GM12873 (cell line): ENCODE measurements around the gene HIRA.

Source experiments
- CTCF ChIP-seq: IDR thresholded peaks from 2 replicates; pipeline ENCODE4 v1.5.1; 2012; ENCODE audit warnings: low read depth, mild to moderate bottlenecking, moderate library complexity, low read length, control low read depth; ENCODE audit not compliant: insufficient read depth; ENCODE audit errors: missing control alignments

HIRA gene

GRCh38 chr22:19287076-19287707 lies 144.3 kb downstream of the HIRA start:
- TF ChIP-seq CTCF: no peak

- no peak for TF ChIP-seq CTCF
Measured at GRCh38 chr22:19285831-19286230, 145.7 kb downstream of the HIRA start.
